PC-9 (cell line): ENCODE measurements around the gene FUT8. TPM values are rescaled to one million over a fixed set of nuclear protein-coding genes. Genes with fewer than 3 reads are reported as not detected.
A peak's percentile ranks its signal among the peaks of the same experiment; 100 is the strongest.

ENCODE experiments used
- BruUV-seq: library from RNA; stranded (reverse); fragments of 400-500 nt; replicated peaks from 2 replicates; lab custom pipeline; 2021; lab: Mats Ljungman, UMichigan
- CTCF ChIA-PET: fragments of 300-600 bp; sonication (Branson Sonifier 250); formaldehyde crosslinking; loops from one replicate; lab custom pipeline; 2022; ENCODE audit warnings: antibody characterized with exemption; lab: Charles Lee
- POLR2A ChIA-PET: fragments of 300-600 bp; sonication (Branson Sonifier 250); formaldehyde crosslinking; loops from one replicate; lab custom pipeline; 2022; ENCODE audit warnings: antibody characterized with exemption; ENCODE audit not compliant: unreplicated experiment; lab: Charles Lee
- DNase-seq, 2 experiments: peaks; one replicate each; pipeline versions ENCODE4 v3.0.0 to v3.0.0-alpha.2; 2015 to 2022; ENCODE audit warnings: mixed read lengths in 1 of 2
- H2AFZ ChIP-seq: fragments of 200-600 bp; sonication (generic); 2 replicates; pipeline ENCODE4 v1.8.1; 2017; ENCODE audit warnings: antibody characterized with exemption
- H3F3A ChIP-seq: fragments of 200-600 bp; sonication (generic); 2 replicates; pipeline ENCODE4 v1.8.1; 2017; ENCODE audit warnings: antibody characterized with exemption, mild to moderate bottlenecking, low read depth; ENCODE audit not compliant: insufficient read depth
- H3K27ac ChIP-seq: fragments of 200-600 bp; sonication (generic); 2 replicates; pipeline ENCODE4 v1.6.1; 2016; ENCODE audit warnings: mixed run types
- H3K27me3 ChIP-seq: fragments of 200-600 bp; sonication (generic); 2 replicates; pipeline ENCODE4 v1.6.1; 2016; ENCODE audit warnings: low read depth, mixed run types; ENCODE audit not compliant: insufficient read depth
- H3K36me3 ChIP-seq: fragments of 200-600 bp; sonication (generic); 2 replicates; pipeline ENCODE4 v1.6.1; 2016; ENCODE audit warnings: low read depth, mixed run types
- H3K4me1 ChIP-seq: fragments of 200-600 bp; sonication (generic); replicated peaks from 2 replicates; pipeline ENCODE4 v1.6.1; 2016; ENCODE audit warnings: mixed run types; ENCODE audit not compliant: insufficient read depth
- H3K4me2 ChIP-seq: fragments of 200-600 bp; sonication (generic); 2 replicates; pipeline ENCODE4 v1.6.1; 2017; ENCODE audit warnings: mixed run types
- H3K4me3 ChIP-seq: fragments of 200-600 bp; sonication (generic); 2 replicates; pipeline ENCODE4 v1.6.1; 2016; ENCODE audit warnings: mixed run types
- H3K79me2 ChIP-seq: fragments of 200-600 bp; sonication (generic); 2 replicates; pipeline ENCODE4 v1.6.1; 2017; ENCODE audit warnings: low read depth, mixed run types
- H3K9me2 ChIP-seq: fragments of 200-600 bp; sonication (generic); 2 replicates; pipeline ENCODE4 v1.8.1; 2017; ENCODE audit warnings: mild to moderate bottlenecking; ENCODE audit not compliant: insufficient read depth
- H3K9me3 ChIP-seq: fragments of 200-600 bp; sonication (generic); 2 replicates; pipeline ENCODE4 v1.8.1; 2016; ENCODE audit warnings: low read depth; ENCODE audit not compliant: insufficient read depth
- H4K20me1 ChIP-seq: fragments of 200-600 bp; sonication (generic); 2 replicates; pipeline ENCODE4 v1.8.1; 2017; ENCODE audit not compliant: insufficient read depth
- EZH2 ChIP-seq: fragments of 200-600 bp; sonication (generic); IDR thresholded peaks from 2 replicates; pipeline ENCODE4 v1.8.0; 2017; ENCODE audit warnings: antibody characterized with exemption, low read depth
- intact Hi-C: fragments of 100-400 bp; cut with micrococcal nuclease; formaldehyde crosslinking; loops from one replicate; pipeline ENCODE4 v1.10.0; 2022; ENCODE audit not compliant: unreplicated experiment
- total RNA-seq: library from RNA; stranded (reverse); gene quantifications from 2 replicates; pipeline ENCODE4 v1.2.3, GENCODE V29; 2021
- TF ChIP-seq, protein P1 (sequence below): fragments of 200-600 bp; sonication (generic); conservative IDR thresholded peaks from 2 replicates; pipeline ENCODE4 v1.6.1; 2017; ENCODE audit warnings: mixed run types, antibody characterized with exemption, mild to moderate bottlenecking, moderate library complexity

Gene FUT8
- total RNA-seq, 1 experiment from 2014 or later = 134 TPM

DNA sequence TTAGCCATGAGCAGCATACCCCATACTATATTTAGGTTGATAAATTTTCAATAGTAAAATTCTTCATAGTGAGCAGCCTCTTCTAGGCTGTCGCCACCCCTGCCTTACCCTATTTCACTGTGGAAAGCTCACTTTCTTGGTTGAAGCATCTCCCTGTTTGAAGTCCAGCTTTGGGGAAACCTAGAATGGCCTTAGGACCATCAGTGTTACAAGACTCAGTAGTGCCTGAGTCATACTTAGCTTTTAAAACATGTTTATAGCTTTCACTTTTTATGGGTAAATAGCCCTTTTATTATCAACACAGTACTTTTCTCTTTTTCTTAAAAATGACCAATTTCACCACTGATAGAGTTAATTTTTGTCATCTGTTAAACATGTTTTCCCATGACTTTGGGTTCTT lies 37.1 kb downstream of the FUT8 start:
- no TSS peak for BruUV-seq
- ChIA-PET CTCF (no interaction called here), POLR2A (no interaction called here)
- Histone ChIP-seq H3F3A (peaks cover 37% of the 10 kb centered on the region), H3K36me3 (peaks cover 16% of the 10 kb centered on the region), H4K20me1 (peaks cover 8% of the 10 kb centered on the region; the same call in 1 of the 2 replicates), H3K9me2 (no peaks in the 10 kb centered on the region), H3K27ac (no peak overlapping the region), H2AFZ (no peak overlapping the region), H3K79me2 (peaks cover 99% of the 10 kb centered on the region), H3K4me1 (no peaks in the 10 kb centered on the region), H3K4me3 (no peak overlapping the region), H3K9me3 (no peaks in the 10 kb centered on the region), H3K4me2 (no peak overlapping the region), H3K27me3 (no peaks in the 10 kb centered on the region)
- intact Hi-C loops = no loop called here
- no peak for DNase-seq
- TF ChIP-seq EZH2 = no peak
- TF ChIP-seq, protein P1, sequence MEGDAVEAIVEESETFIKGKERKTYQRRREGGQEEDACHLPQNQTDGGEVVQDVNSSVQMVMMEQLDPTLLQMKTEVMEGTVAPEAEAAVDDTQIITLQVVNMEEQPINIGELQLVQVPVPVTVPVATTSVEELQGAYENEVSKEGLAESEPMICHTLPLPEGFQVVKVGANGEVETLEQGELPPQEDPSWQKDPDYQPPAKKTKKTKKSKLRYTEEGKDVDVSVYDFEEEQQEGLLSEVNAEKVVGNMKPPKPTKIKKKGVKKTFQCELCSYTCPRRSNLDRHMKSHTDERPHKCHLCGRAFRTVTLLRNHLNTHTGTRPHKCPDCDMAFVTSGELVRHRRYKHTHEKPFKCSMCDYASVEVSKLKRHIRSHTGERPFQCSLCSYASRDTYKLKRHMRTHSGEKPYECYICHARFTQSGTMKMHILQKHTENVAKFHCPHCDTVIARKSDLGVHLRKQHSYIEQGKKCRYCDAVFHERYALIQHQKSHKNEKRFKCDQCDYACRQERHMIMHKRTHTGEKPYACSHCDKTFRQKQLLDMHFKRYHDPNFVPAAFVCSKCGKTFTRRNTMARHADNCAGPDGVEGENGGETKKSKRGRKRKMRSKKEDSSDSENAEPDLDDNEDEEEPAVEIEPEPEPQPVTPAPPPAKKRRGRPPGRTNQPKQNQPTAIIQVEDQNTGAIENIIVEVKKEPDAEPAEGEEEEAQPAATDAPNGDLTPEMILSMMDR = no peak

DNA sequence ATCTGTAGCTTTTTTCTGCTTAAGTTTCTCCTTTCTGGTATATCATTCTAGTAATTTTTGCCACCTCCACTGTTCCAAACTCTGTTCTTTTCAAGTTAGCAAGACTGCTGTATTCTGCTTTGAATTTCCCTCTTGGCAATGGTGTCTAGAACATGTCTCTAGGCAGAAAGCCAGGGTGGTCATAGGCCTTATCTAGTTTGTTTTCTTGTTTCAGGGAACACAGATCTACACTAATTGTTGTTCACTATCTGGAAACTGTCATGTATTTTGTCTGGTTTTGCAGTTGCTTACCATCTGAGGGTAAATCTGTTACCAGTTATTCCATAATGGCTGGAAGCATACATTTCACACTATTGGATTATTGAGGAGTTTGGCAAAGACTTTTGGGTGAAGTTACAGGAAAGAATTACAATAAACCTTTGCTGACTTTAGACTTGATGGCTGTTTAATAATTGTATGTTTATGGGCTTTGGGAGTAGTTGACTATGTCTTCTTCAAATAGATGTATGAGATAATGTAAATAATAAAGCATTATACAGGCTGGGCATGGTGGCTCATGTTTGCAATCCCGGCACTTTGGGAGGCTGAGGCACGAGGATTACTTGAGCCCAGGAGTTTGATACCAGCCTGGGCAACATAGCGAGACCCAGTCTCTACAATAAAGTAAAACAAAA lies 41.4 kb downstream of the FUT8 start:
- no TSS peak for BruUV-seq
- Histone ChIP-seq H3K4me1 (no peaks in the 10 kb centered on the region), H3F3A (peaks cover 50% of the 10 kb centered on the region; the same call in 1 of the 2 replicates), H3K27ac (0 out of 2 replicates have a peak overlapping the region, but pooled peaks have one; percentile 7), H4K20me1 (peaks cover 8% of the 10 kb centered on the region), H3K79me2 (peaks cover 87% of the 10 kb centered on the region), H3K4me2 (no peak overlapping the region), H2AFZ (no peak overlapping the region), H3K27me3 (no peaks in the 10 kb centered on the region), H3K9me3 (no peaks in the 10 kb centered on the region), H3K4me3 (no peak overlapping the region), H3K9me2 (no peaks in the 10 kb centered on the region), H3K36me3 (peaks cover 41% of the 10 kb centered on the region)
- intact Hi-C loops = no loop called here
- ChIA-PET POLR2A (no interaction called here), CTCF (no interaction called here)
- no peak for DNase-seq
- TF ChIP-seq, protein P1 = no peak
- TF ChIP-seq EZH2 = no peak

DNA sequence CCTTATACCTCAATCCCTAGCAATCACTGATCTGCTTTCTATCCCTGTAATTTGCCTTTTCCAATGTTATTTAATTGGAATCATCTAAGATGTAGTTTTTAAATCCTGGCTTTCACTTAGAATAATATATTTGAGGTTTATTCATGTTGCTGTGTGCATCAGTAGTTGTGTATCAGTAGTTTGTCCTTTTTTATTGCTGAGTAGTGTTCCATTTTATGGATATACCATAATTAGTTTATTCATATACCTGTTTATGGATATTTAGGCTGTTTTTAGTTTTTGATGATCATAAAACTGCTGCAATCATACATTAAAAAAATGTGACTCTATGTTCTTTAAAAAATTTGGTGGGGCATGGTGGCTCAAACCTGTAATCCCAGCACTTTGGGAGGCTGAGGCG lies 43.7 kb downstream of the FUT8 start:
- TF ChIP-seq, protein P1 = no peak
- no peak for TF ChIP-seq EZH2
- DNase-seq = no peak
- Histone ChIP-seq H3K79me2 (peaks cover 84% of the 10 kb centered on the region), H3K4me1 (no peaks in the 10 kb centered on the region), H3K9me2 (no peaks in the 10 kb centered on the region), H3K9me3 (no peaks in the 10 kb centered on the region), H3K27me3 (no peaks in the 10 kb centered on the region), H3K27ac (no peak overlapping the region), H3F3A (peaks cover 51% of the 10 kb centered on the region; the same call in 1 of the 2 replicates), H4K20me1 (peaks cover 8% of the 10 kb centered on the region), H2AFZ (no peak overlapping the region), H3K36me3 (peaks cover 39% of the 10 kb centered on the region), H3K4me3 (no peak overlapping the region), H3K4me2 (no peak overlapping the region)
- CTCF ChIA-PET = interaction anchor here (0.7 kb wide), 1 partner anchor 1669 kb away, joined by 3 read pairs; no protein-coding TSS in a partner anchor
- no TSS peak for BruUV-seq
- intact Hi-C loops = no loop called here
- POLR2A ChIA-PET = no interaction called here
